K562 (cell line): ENCODE measurements around the gene KMT2C. TPM values are rescaled to one million over a fixed set of nuclear protein-coding genes. Genes with fewer than 3 reads are reported as not detected.

Experiments used
- ARID4B ChIP-seq: sonication (generic); formaldehyde crosslinking; IDR thresholded peaks from 2 replicates; pipeline ENCODE4 v1.8.0; 2022; ENCODE audit warnings: mild to moderate bottlenecking, missing genetic modification reagents
- ATF3 ChIP-seq, 2 experiments: fragments of 450-650 bp in 1 of 2; sonication (generic) in 1 of 2; formaldehyde crosslinking in 1 of 2; IDR thresholded peaks in 1 of 2; conservative IDR thresholded peaks in 1 of 2; 2 replicates each; pipeline versions ENCODE4 v1.6.1 to v1.8.1; 2016 to 2023; ENCODE audit warnings: mild to moderate bottlenecking in 2 of 2, moderate library complexity in 2 of 2, inconsistent platforms in 1 of 2, missing genetic modification reagents in 1 of 2
- CEBPB ChIP-seq: fragments of 450-650 bp; IDR thresholded peaks from 2 replicates; pipeline ENCODE4 v1.6.1; 2016; ENCODE audit warnings: missing genetic modification characterization, missing compliant biosample characterization
- CEBPG ChIP-seq, 3 experiments: fragments of 200-800 bp in 1 of 3; sonication (Bioruptor generic) in 1 of 3; sonication (generic) in 1 of 3; formaldehyde crosslinking in 1 of 3; IDR thresholded peaks in 2 of 3; conservative IDR thresholded peaks in 1 of 3; 2 replicates each; pipeline versions ENCODE4 v1.6.1 to v1.8.0; 2016 to 2022; ENCODE audit warnings: missing compliant biosample characterization in 2 of 3, missing genetic modification characterization in 2 of 3, mild to moderate bottlenecking in 1 of 3, missing genetic modification reagents in 1 of 3
- SFPQ ChIP-seq: fragments of 200-400 bp; formaldehyde crosslinking; IDR thresholded peaks from 2 replicates; pipeline ENCODE4 v1.6.1; 2017; ENCODE audit warnings: mild to moderate bottlenecking, low read depth, low read length, moderate library complexity
- XRCC5 ChIP-seq: fragments of 200-400 bp; formaldehyde crosslinking; IDR thresholded peaks from 2 replicates; pipeline ENCODE4 v1.6.1; 2017; ENCODE audit warnings: low read depth, mild to moderate bottlenecking, low read length
- polyA plus RNA-seq, 8 experiments: library from polyadenylated mRNA; depleted of rRNA in 4 of 8; stranded (reverse) in 5 of 8; unstranded in 3 of 8; fragments of >200 nt; fragmentation: Nextera tagmentation in 2 of 8; fragmentation: Illumina TruSeq in 1 of 8; extraction: Ambion mirVana in 2 of 8; extraction: Trizol in 1 of 8; gene quantifications; 2 replicates each; pipeline versions ENCODE4 v1.2.1 to v1.2.3, GENCODE V29; 2011 to 2014; ENCODE audit warnings: inconsistent platforms in 1 of 8, missing spikeins in 1 of 8
- total RNA-seq, 7 experiments: library from RNA; depleted of rRNA in 6 of 7; stranded (reverse); fragments of >200 nt in 6 of 7; fragmentation: Illumina TruSeq in 2 of 7; extraction: Trizol in 2 of 7; gene quantifications; 2 replicates each; pipeline versions ENCODE4 v1.2.1 to v1.2.3, GENCODE V29; 2011 to 2021; ENCODE audit warnings: low replicate concordance in 1 of 7

The KMT2C gene
- total and polyA plus RNA-seq, 9 of the 15 experiments (the other 6 are each of a cell fraction or from before 2014, with no cell fraction given): 4.9 to 67.8 (median 27.1) TPM

- TF ChIP-seq SFPQ (no peak), CEBPB (tag) (peak; percentile 52), ARID4B (CRISPR knock-in tag) (no peak), XRCC5 (no peak), ATF3 (IDR thresholded peaks at IDR 0.05) (no peak), ATF3 (CRISPR knock-in tag; conservative IDR thresholded peaks at IDR 0.05) (no peak), CEBPG (CRISPR knock-in tag; IDR thresholded peaks at IDR 0.05) (no peak), CEBPG (tag; conservative IDR thresholded peaks at IDR 0.05 in 1 of 2, IDR thresholded peaks at IDR 0.05 in 1 of 2) (peak; percentile 22 to 49; a peak in 2 of 4 replicates)
These were observed 342.1 kb downstream of the KMT2C start (continued) for GRCh38 chr7:152093717-152094116.
